ENCODE measurements around the gene CSNK1G1.
A peak's percentile ranks its signal among the peaks of the same experiment; 100 is the strongest.

CSNK1G1 gene

DNA sequence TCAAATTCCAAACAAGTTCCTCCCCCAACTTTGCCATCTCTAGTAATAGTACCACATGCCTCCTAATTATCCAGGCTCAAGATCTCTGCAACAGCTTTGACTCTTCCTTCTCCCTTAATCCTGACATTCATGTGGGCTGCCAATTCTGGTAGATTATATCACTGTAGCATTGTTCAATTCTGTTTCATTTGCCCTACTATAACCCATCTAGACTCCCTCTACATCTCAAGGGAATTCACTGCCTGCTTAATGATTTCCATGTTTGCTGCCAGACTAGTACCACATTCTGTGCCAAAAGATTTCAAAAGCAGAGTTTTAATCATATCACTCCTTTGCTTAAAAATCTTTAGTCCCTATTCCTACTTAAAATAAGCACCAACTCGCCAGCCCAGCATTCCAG lies 158.5 kb downstream of the CSNK1G1 start:
- ChIA-PET POLR2A (ENCODE audit: low non-redundant PET) (no interaction called here), CTCF (interaction anchor here (0.7 kb wide), 1 partner anchor 29 kb away, joined by 6 read pairs; no protein-coding TSS in a partner anchor)

DNA sequence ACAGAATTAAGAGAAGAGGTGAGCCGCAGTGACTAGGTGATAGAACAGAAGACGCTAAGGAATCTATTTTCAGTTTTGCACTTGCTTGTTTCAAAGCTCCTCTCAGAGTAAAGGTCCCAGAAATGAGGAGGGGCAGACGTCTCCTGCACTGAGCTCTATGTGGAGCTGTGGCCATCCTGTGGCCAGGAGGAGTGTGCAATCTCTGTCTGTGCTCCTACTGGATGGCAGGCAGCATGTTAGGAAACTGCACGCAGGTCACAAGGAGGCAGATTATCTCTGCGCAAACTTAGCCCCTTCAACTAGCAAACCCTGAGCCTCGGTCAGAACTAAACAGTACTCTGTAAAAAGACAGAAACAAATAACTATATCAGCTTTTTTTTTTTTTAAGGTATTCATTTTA lies 162.0 kb downstream of the CSNK1G1 start:
- ChIA-PET CTCF (interaction anchor here (0.6 to 0.8 kb wide), 3 partner anchors 18 to 181 kb away, joined by 3 to 4 read pairs (median 4); no protein-coding TSS in a partner anchor), POLR2A (ENCODE audit: low non-redundant PET) (no interaction called here)
- TF ChIP-seq, protein P1, sequence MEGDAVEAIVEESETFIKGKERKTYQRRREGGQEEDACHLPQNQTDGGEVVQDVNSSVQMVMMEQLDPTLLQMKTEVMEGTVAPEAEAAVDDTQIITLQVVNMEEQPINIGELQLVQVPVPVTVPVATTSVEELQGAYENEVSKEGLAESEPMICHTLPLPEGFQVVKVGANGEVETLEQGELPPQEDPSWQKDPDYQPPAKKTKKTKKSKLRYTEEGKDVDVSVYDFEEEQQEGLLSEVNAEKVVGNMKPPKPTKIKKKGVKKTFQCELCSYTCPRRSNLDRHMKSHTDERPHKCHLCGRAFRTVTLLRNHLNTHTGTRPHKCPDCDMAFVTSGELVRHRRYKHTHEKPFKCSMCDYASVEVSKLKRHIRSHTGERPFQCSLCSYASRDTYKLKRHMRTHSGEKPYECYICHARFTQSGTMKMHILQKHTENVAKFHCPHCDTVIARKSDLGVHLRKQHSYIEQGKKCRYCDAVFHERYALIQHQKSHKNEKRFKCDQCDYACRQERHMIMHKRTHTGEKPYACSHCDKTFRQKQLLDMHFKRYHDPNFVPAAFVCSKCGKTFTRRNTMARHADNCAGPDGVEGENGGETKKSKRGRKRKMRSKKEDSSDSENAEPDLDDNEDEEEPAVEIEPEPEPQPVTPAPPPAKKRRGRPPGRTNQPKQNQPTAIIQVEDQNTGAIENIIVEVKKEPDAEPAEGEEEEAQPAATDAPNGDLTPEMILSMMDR (conservative IDR thresholded peaks at IDR 0.05; ENCODE audit: low read depth) = no peak
- DNase-seq (ENCODE audit: low spot score) = no peak
- H3K27ac ChIP-seq = no peak overlapping the region

More for the DNA sequence above, 158.5 kb downstream of the CSNK1G1 start:
- DNase-seq (ENCODE audit: low spot score) = no peak
- TF ChIP-seq, protein P1 (conservative IDR thresholded peaks at IDR 0.05; ENCODE audit: low read depth) = no peak
- no peak overlapping the region for H3K27ac ChIP-seq

DNA sequence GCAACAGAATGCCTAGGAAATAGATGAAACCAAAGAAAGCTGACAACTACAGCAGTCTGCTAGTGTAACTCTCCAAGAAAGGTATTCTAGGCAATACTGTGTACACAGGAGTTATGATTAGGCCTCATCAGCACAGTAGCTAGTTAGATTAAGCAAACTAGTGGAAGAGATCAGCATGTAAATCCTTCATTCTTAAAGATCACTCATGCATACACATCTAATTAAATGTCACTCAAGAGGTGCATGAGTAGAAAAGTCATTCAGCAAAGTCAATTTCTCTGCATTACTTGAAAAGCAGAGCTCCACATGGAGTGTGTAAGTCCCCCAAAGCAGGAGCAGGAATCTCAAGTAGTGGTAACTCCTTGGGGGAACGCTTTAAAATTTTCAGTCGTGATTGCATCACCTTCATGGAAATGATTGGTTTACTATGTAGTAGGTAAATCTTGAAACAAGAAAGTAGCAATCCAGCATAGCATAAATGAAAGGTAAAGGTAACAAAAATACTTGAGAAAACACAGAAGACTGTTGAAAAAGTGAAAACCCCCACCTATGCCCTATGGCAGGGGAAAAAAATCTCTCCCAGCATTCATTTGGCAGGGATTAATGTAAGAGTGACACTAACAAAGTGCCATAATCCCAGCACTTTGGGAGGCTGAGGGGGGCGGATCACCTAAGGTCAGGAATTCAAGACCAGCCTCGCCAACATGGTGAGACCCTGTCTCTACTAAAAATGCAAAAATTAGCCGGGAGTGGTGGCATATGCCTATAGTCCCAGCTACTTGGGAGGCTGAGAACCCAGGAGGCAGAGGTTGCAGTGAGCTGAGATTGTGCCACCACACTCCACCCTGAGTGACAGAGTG lies 163.8 kb downstream of the CSNK1G1 start:
- TF ChIP-seq, protein P1 (conservative IDR thresholded peaks at IDR 0.05; ENCODE audit: low read depth) = no peak
- CTCF ChIA-PET = no interaction called here
- POLR2A ChIA-PET (ENCODE audit: low non-redundant PET) = no interaction called here
- no peak overlapping the region for H3K27ac ChIP-seq
- DNase-seq (ENCODE audit: low spot score) = no peak

DNA sequence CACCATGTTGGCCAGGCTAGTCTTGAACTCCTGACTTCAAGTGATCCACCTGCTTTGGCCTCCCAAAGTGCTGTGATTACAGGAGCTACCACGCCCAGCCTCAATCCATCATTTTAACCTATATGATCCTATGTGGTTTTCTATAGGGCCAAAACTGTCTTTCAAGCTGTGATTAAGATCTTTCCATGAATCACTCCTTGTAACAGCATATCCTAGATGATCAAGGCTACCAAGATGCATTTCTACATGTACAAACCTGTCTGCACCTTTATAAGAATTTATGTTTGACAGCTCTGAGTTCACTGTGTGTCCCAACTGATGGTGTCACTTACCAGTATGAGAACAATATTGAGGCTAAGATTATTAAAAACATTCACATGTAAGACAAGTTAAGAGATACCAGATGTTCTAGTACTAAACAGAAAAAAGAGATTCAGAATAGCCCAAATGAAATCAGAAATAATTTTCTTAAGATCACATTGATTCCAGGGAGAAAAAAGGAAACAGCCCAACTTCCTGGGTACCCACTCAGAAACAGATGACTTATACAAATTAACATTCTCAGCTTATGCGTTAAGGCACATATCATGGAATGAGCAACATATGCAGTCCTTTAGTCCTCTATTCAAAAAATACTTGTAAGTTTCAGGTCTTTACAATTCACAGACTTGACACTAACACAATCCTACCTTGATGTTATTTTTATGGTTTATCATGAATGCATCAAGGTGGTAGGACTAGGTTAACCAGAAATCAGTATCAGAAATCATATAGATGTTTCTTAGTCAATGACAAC lies 168.4 kb downstream of the CSNK1G1 start:
- ChIA-PET POLR2A (ENCODE audit: low non-redundant PET) (no interaction called here), CTCF (no interaction called here)
- peak; percentile 94 for DNase-seq (ENCODE audit: low spot score)
- H3K27ac ChIP-seq = peak overlapping the region; percentile 83
- TF ChIP-seq, protein P1 (conservative IDR thresholded peaks at IDR 0.05; ENCODE audit: low read depth) = no peak

DNA sequence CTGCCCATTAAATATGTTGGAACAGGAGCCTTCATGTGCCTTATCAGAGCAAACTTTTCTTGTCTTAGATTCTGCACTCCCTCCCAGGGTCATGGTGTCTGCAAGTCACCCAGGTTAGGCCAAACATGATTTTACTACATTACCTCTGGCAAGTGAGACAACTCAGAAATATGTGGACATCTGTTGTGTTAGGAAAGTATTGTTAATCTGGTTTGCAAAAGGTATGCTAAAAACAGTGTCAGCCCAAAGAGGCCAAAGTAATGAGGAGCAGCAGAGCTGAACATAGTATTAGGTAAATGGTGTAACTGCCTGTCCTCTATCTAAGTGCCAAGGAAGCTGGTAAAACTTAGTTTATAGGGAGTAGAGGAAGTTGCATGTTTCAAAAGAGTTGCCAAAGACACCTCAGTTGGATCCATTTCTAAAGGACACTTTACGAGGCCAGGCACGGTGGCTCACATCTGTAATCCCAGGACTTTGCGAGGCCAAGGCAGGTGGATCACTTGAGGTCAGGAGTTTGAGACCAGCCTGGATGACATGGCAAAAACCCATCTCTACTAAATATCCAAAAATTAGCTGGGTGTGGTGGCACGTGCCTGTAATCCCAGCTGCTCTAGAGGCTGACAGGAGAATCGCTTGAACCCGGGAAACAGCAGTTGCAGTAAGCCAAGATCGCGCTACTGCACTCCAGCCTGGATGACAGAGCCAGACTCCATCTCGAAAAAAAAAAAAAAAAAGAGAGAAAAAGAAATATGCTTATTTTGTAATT lies 170.6 kb downstream of the CSNK1G1 start:
- DNase-seq (ENCODE audit: low spot score) = no peak
- TF ChIP-seq, protein P1 (conservative IDR thresholded peaks at IDR 0.05; ENCODE audit: low read depth) = no peak
- POLR2A ChIA-PET (ENCODE audit: low non-redundant PET) = no interaction called here
- CTCF ChIA-PET = interaction anchor here (0.6 kb wide), 1 partner anchor 380 kb away, joined by 3 read pairs; no protein-coding TSS in a partner anchor
- no peak overlapping the region for H3K27ac ChIP-seq

DNA sequence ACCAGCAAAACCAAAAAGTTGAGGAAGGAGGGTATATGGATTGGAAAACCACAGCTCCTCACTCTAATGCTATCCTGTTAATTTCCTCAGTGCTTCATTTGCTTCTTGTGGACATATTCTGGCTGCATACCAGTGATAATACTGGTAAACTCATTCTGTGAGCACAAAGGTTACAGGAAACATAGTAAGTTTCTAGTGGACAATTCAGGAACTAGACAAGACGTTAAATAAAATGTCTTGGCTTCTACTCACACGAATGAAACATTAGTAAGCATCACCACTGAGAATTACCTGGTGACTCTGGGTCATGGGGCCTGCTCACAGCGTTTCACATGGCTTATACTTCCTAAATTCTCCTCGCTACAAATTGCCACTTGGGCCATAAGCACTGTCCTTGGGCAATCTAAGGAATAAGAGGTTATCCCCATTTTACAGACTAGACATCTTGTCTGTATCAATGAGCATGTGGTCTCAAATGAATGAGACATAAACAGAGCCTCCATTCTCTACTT lies 173.1 kb downstream of the CSNK1G1 start:
- no peak for DNase-seq (ENCODE audit: low spot score)
- TF ChIP-seq, protein P1 (conservative IDR thresholded peaks at IDR 0.05; ENCODE audit: low read depth) = no peak
- H3K27ac ChIP-seq = no peak overlapping the region
- ChIA-PET POLR2A (ENCODE audit: low non-redundant PET) (no interaction called here), CTCF (no interaction called here)
